HG02981 (cell line): Measurements from ENCODE around the gene LCP2.

Experiments
- ATAC-seq: cut with Tn5 transposase; IDR thresholded peaks from one replicate; pipeline ENCODE4 v1.9.1; 2021; ENCODE audit warnings: mild to moderate bottlenecking, moderate library complexity; ENCODE audit not compliant: unreplicated experiment

Gene LCP2

GRCh38 chr5:170296935-170297588 is 515 bp downstream of the LCP2 start:
- ATAC-seq = peak; percentile 56

GRCh38 chr5:170296036-170296934 is 1.3 kb downstream of the LCP2 start:
- ATAC-seq = no peak

GRCh38 chr5:170294556-170294955 is 3.0 kb downstream of the LCP2 start:
- ATAC-seq = no peak

- ATAC-seq = no peak
Observed at GRCh38 chr5:170294057-170294456, 3.5 kb downstream of the LCP2 start.

- ATAC-seq = peak; percentile 77
Observed at GRCh38 chr5:170293273-170293672, 4.3 kb downstream of the LCP2 start.

- ATAC-seq = no peak
Observed at GRCh38 chr5:170292179-170293104, 5.1 kb downstream of the LCP2 start.

GRCh38 chr5:170290498-170290897 is 7.1 kb downstream of the LCP2 start:
- no peak for ATAC-seq

GRCh38 chr5:170289764-170290163 is 7.8 kb downstream of the LCP2 start:
- ATAC-seq = no peak

- no peak for ATAC-seq
Observed at GRCh38 chr5:170289121-170289520, 8.5 kb downstream of the LCP2 start.

- ATAC-seq = no peak
Observed at GRCh38 chr5:170288551-170288950, 9.0 kb downstream of the LCP2 start.

- ATAC-seq = no peak
Observed at GRCh38 chr5:170288151-170288550, 9.4 kb downstream of the LCP2 start.

- no peak for ATAC-seq
Observed at GRCh38 chr5:170287532-170287931, 10.0 kb downstream of the LCP2 start.

GRCh38 chr5:170286386-170286925 is 11.1 kb downstream of the LCP2 start:
- no peak for ATAC-seq

- ATAC-seq = no peak
Observed at GRCh38 chr5:170285181-170285580, 12.4 kb downstream of the LCP2 start.

- no peak for ATAC-seq
Observed at GRCh38 chr5:170284231-170284630, 13.3 kb downstream of the LCP2 start.

- no peak for ATAC-seq
Observed at GRCh38 chr5:170283296-170283695, 14.3 kb downstream of the LCP2 start.

GRCh38 chr5:170280011-170280493 is 17.5 kb downstream of the LCP2 start:
- ATAC-seq = no peak

GRCh38 chr5:170279459-170279817 is 18.1 kb downstream of the LCP2 start:
- ATAC-seq = no peak

GRCh38 chr5:170278611-170279458 is 18.7 kb downstream of the LCP2 start:
- ATAC-seq = peak; percentile 87

GRCh38 chr5:170277867-170278281 is 19.7 kb downstream of the LCP2 start:
- no peak for ATAC-seq
